GM21381 (cell line): ENCODE results near the gene RPL35A.
"Not testable (repeated sequence)": the region's sequence is repeated elsewhere in the genome, so short reads cannot be mapped to it uniquely, and the experiment has no call there.

Experiments
- ATAC-seq: cut with Tn5 transposase; IDR thresholded peaks from one replicate; pipeline ENCODE4 v1.9.1; 2021; ENCODE audit warnings: mild to moderate bottlenecking, moderate library complexity; ENCODE audit not compliant: unreplicated experiment

RPL35A gene

DNA sequence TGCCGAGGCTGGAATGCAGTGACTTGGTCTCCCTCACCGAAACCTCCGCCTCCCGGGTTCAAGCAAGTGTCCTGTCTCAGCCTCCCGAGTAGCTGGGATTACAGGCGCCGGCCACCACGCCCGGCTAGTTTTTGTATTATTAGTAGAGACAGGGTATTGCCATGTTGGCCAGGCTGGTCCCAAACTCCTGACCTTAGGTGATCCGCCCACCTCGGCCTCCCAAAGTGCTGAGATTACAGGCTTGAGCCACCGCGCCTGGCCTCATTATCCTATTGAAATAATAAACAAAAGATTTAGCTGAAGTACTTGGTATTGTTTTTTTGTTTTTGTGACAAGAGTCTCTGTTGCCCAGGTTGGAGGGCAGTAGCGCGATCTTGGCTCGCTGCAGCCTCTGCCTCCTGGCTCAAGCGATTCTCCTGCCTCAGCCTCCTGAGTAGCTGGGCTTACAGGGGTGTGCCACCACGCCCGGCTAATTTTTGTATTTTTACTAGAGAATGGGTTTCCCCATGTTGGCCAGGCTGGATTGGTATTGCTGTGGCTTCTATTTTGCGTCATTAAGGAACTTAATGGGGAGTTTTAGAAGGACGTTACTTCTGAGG is 1.5 kb downstream of the RPL35A start:
- no peak for ATAC-seq

DNA sequence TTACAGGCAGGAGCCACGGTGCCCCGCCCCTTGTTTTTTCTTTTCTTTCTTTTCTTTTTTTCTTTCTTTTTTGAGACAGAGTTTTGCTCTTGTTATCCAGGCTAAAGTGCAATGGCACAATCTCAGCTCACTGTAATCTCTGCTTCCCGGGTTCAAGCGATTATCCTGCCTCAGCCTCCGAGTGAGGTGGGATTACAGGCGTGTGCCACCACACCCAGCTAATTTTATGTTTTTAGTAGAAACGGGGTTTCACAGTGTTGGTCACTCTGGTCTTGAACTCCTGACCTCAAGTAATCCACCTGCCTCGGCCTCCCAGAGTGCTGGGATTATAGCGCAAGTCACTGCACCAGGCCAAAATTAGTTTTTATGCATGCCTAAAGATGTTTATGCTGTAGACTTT is 2.5 kb downstream of the RPL35A start:
- ATAC-seq: no peak

DNA sequence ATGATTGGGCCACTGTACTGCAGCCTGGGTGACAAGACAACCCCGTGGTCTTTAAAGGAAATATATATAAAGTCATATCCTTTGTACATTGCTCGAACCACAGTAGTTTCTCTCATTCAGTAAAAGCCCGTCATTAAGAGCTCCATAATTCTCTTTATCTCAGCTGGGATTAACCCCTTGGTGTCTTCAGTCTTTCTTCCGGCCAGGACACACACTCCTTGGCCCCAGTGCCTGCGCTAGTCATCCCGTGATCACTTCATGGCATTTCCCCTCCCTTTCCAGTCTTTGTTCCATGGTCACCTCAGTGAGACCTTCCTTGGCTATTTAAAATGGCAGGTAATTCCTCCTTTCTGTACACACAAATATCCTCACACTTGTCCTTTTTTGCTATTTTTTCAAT is 3.3 kb downstream of the RPL35A start:
- ATAC-seq: no peak

DNA sequence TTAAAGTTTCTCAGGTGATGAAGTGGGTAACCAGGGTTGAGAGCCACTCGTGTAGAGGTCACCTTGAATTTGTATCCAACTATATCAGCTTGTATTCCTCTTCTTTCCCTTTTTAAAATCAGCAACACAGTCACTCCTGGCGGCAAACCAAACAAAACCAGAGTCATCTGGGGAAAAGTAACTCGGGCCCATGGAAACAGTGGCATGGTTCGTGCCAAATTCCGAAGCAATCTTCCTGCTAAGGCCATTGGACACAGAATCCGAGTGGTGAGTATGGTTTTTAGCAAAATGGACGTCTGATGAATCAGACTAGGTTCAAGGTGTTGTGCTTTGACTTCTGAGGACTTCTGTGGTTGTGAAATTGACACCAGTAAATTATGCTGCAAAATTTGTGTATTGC is 3.9 kb downstream of the RPL35A start:
- ATAC-seq: no peak

DNA sequence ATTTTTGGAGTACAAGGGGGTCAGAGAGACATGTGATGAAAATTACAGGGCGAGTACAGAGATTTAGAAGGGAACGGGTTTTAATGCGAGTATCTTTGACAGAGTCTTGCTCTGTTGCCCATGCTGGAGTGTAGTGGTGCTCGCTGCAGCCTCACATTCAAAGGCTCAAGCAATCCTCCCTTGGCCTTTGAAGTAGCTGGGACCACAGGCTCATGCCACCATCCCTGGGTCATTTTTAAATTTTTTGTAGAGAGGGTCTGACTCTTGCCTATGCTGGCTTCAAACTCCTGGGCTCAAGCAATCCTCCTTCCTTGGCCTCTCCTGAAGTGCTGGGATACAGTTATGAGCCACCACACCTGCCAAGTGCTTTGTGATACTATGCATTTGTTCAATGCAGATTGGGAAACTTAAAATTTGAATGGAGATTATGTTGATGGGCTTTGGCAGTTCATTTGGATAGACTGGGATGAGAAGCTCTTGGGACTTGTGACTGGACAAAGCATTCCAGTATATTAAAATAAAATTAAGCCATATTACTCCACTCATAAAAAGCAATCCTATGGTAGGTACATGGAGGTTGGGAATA is 6.0 kb downstream of the RPL35A start:
- no peak for ATAC-seq

DNA sequence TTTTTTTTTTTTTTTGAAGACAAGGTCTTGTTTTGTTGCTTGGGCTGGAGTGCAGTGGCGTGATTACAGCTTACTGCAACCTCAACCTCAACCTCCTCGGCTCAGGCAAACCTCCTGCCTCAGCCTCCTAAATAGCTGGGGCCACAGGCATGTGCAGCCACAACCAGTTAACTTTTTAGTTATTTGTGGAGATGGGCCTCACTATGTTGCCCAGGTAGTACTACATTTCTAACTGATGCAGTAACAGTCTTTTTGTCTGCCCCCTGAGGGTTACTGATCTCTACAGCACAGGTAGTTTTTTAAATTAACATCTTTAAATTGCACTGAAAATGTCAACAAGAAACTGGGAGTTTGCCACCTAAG is 6.6 kb downstream of the RPL35A start:
- ATAC-seq: no peak

DNA sequence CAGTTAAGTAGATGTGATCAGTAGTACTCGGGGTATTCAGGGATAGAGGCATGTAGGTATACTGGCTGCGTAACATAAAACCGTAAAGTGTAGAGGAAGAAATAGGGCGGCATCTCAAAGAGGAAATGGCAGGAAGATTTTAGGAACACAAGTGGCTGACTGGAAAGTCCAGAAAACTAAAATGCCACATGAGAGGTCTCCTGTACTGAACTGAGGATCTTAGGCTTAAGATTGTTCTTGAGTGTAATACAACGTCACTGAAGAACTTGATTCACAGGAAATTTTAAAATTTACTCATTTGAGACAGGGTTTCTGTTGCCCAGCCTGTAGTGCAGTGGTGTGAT is 7.8 kb downstream of the RPL35A start:
- no peak for ATAC-seq

DNA sequence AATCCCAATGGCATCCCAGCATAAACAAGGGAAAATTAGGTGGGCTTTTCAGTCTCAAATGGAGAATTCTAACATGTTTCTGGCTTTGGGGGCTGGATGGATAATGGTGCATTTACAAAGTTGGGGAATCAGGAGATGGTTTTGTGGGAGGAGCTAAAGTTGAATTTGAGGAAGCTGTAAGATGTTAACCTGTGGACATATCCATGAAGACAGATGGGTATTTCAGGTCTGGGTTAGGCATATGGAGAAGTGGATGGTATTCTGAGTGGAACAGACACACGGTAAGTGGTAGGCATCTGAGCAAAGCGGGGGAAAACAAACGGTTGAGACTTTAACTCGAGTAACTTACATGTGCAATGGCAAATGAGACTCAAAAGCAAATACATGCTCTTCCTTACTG is 8.4 kb downstream of the RPL35A start:
- ATAC-seq: no peak

DNA sequence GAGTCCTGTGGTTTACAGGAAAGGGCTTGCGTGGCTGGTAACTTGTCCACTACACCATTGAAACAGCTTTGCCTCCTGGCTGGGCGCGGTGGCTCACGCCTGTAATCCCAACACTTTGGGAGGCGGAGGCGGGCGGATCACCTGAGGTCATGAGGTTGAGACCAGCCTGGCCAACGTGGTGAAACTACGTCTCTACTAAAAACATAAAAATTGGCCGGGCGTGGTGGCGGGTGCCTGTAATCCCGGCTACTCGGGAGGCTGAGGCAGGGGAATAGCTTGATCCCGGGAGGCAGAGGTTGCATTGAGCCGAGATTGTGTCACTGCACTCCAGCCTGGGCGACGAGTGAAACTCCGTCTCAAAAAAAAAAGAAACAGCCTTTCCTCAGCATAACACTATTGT is 8.9 kb downstream of the RPL35A start:
- ATAC-seq: not testable (repeated sequence)

DNA sequence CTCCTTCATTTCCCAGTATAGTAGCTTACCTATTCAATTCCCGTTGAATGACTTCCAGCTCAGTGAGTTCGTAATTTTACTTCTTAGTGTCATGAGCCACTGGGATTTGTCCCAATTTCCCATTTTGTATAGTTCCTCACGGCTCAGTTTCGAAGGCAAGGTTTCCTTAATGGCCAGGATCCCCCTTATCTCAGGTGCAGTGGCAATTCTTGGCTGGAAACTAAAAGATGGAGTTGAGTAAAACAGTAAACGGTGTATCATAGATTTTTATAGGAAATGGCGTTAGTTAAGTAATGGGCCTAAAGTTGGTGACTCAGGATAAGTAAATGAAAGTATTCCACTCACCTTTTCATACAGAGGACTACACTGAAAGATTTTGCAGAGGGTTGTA is 9.5 kb downstream of the RPL35A start:
- no peak for ATAC-seq

DNA sequence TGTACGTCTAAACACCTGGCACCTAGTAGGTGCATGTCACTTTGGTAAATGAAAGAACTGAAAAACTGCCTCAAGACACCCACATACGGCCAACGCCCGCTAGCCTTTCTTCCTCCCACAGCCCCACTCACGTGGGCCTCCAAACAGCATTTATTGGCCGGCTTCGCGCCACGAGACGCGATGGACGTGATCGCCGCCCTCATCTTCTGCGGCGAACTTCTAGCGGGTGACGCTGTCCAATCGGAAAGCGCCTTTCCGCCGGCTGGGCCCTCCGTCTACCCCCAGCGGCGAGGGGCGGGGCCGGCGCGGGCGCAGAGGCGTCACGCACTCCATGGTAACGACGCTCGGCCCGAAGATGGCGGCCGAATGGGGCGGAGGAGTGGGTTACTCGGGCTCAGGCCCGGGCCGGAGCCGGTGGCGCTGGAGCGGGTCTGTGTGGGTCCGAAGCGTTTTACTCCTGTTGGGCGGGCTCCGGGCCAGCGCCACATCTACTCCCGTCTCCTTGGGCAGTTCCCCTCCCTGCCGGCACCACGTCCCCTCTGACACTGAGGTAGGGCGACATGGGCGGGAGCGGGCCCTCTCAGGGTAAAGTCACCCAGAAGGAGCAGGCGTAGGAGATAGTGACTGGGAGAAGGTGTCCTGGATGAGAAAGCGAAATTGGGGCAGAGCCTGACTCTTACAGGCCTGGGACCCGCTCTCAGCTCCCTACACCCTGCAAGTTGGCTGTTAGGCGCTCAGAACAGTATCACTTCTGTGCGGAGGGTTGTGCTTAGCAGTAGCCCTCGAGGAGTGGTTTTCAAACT is 10.1 kb downstream of the RPL35A start, which contains the start of gene LMLN:
TSS of gene LMLN (plus strand) at position 327 of the 803 bp plus-strand sequence. CDS start at position 356, 29 bp downstream.
- peak; percentile 99 for ATAC-seq

DNA sequence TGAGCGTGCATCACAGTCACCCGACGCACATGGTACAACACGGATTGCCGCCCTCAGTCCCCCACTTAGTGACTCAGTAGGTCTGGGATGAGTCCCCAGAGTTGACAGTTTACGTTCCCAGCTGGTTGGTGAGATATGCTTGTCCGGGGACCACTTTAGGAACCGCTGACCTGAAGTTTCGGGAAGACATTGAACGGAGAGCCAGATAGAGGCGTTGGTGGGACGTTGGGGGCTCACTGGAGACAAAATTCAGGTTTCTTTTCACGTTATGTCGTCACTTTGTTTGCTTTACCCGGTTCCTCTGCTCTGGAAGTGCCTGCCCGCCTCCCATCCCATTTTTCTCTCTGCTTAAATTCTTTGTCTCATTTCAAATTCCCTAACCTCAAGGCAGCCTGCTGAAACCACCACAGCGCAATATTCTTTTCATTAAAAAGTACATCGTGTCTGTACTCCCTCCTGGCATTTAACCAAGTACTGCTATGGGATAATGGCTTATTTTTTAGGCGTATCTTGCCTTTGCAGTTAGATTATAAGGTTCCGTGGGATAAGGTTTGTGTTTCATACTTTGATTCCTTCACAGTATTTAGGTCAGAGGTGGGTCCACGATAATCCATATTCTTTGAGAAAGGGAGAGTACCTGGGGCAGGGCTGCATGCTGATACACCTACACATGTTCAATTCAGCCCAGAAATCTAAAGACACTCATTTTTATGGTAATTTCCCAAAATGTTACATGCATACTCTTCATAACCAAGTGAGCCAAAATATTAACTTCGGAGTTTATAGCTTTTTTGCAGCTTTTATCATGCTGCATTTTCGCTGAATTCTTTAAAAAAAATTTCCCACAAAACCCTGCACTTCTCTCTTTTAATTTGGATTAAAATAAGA is 10.9 kb downstream of the RPL35A start:
- ATAC-seq: no peak

DNA sequence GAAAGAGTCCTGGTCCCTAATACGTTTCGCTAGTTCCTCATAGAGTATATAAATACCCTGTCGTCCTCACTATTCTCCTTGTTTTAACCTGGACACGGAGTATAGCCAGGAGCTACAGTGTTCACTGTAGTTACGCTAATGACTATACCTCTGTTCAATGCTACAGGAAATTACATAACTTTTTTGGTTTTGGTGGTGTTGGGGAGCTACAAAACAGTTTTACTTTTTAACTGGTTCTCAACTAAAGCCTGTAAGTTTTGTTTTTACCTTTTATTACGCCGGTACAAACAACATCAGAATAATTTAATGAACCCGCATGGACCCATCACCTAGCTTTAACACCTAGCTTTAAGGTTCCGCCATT is 11.6 kb downstream of the RPL35A start:
- ATAC-seq: no peak

DNA sequence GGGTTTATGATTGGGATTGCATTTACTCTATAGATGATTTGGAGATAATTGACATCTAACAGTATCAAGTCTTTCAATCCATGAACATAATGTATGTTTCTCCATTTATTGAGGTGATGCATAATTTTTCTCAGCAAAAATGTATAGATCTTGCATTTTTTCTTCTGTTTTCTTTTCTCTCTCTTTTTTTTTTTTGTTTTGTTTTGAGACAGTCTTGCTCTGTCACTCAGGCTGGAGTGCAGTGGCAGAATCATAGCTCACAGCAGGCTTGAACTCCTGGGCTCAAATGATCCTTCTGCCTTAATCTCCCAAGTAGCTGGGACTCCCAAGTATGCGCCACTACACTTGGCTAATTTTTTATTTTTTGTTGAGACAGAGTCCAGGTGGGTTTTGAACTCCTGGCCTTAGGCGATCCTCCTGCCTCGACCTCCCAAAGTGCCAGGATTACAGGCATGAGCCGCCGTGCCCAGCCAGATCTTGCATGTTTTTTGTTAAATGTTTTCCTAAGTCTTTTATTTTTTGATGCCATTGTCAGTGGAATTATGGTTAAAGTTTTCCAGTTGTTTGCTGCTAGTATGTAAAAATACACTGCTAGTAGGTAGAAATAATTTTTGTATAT is 13.1 kb downstream of the RPL35A start:
- ATAC-seq: no peak

DNA sequence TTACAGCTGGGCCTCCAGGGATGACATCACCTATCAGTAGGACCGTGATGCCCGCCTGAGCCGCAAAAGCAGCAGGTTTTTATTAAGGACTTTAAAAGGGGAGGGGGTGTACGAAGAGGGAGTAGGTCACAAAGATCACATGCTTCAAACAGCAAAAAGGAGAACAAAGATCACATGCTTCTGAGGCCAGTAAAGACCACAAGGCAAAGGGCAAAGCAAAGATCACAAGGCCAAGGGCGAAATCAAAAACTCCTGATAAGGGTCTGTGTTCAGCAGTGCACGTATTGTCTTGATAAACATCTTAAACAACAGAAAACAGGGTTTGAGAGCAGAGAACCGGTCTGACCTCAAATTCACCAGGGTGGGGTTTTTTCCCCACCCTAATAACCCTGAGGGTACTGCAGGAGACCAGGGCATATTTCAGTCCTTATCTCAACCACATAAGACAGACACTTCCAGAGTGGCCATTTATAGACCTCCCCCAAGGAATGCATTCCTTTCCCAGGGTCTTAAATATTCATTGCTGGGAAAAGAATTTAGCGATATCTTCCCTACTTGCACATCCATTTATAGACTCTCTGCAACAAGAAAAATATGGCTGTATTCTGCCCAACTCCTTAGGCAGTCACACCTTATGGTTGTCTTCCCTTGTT is 17.5 kb downstream of the RPL35A start:
- not testable (repeated sequence) for ATAC-seq

DNA sequence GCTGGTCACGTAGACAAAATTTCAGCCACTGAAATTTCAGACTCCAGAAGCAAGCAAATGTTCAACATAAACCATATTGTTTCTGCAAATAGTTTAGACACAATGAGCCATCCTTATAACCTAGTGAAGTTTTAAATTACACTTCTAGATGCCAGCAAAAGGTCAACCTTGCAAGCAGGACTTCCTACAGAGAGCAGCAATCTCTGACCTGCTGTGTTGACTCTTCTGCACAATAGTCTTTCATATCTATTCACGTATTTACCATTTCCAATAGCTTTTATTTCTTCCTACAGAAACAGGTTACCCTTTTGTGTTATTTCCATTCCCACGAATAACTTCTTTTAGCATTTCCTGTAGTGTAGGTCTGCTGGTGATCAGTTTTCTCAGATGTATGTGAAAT is 20.6 kb downstream of the RPL35A start:
- no peak for ATAC-seq

DNA sequence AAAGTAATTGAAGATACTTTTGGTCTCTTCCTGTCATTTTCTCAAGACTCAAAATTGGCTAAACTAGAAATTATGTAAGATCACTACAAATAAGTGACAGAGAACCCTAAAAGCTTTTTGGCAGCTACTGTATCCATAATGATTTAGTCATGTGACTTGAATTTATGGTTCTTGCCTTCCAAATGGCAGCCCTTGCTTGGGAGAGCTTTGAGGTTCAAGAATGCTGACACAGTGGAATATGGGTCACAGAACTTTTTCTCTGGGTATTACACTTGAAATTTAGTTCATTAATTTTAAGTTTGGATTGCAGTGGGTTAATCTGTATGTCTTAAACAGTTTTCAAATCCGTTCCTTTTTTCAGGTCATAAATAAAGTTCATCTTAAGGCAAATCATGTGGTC is 24.0 kb downstream of the RPL35A start:
- ATAC-seq: no peak

DNA sequence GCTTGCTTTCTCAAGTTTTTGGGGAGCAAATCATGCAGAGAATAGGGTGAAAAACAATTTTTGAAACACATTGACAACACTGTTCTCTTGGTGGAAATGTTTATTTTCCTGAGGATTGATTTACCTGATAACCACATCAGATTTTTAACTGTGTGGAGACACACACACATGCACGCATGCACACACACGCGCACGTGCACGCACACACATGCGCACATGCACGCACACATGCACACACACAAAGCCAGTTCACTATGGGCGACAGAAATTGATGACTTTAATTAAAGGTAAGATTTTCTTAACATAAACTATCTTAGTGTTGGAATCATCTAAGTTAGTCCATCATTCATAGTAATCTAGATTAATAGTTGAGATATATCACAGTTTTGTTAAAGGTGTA is 25.3 kb downstream of the RPL35A start:
- no peak for ATAC-seq

DNA sequence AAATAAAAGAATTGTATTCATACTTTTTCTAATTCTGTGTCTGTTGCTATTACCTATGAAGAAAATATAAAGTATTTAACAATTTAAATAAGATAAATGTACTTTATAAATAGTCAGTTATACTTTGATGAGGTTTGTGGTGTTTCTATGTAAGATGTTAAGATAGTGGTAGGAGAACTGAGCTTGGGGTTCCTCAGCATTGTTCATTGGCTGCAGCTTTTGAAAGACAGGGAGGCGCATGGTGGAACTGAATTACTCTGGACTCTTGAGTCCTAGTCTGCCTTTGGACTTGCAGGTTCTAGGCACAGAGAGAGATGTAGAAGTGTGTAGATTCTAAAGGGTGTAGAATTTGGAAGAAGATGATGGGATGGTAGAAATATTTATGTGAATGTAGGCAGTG is 33.1 kb downstream of the RPL35A start:
- ATAC-seq: no peak

DNA sequence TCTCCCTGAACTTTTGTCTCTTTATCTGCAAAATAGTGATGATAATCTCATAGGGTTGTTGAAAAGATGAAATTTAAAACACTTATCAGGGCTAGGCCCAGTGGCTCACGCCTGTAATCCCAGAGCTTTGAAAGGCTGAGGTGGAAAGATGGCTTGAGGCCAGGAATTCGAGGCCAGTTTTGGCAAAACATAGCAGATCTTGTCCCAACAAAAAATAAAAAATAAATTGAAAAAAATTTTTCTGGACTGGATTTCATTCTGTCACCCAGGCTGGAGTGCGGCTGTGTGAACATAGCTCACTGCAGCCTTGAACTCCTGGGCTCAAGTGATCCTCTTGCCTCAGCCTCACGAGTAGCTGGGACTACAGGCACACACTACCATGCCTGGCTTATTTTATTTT is 39.7 kb downstream of the RPL35A start:
- no peak for ATAC-seq

DNA sequence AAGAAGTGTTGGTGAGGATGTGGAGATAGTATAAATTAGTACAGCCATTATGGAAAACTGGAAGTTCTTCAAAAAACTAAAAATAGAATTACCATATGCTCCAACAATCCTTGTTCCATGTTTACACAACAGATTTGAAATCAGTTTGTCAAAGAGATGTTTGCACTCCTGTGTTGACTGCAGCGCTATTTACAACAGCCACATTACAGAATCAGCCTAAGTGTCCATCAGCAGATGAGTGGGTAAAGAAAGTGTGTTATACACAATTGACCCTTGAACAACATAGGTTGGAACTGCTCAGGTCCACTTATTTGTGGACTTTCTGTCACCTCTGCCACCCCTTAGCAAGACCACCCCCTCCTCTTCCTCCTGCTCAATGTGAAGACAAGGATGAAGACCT is 44.7 kb downstream of the RPL35A start:
- ATAC-seq: no peak
